ENCODE data around the gene NDUFS8.

NDUFS8 gene

DNA sequence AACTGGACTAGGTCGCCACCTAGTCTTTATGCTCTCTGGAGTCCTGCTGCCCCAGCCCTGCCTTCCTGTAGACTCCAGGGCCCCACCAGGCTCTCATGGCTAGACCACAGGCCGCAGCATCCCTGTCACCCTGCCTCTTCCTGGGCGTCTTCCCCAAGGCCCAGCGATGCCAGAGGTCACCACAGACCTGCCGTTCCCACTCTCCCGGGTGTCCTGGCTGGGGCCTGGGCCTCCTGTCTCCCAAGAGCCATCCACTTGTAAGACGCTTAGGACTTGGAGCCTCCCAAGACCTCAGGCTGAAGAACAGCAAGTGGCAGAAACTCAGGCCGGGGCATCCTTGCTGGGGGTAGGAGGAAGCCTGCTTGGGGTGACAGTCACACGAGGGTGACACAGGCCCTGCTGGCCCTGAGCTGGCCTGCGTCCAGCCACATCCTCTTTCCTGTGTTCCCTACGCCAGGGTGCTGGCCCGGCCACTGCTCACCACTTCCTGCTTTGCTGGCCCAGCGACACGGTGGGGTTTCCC, 6.3 kb downstream of the NDUFS8 start:
- DNase-seq (ENCODE audit: low read depth) = no peak

DNA sequence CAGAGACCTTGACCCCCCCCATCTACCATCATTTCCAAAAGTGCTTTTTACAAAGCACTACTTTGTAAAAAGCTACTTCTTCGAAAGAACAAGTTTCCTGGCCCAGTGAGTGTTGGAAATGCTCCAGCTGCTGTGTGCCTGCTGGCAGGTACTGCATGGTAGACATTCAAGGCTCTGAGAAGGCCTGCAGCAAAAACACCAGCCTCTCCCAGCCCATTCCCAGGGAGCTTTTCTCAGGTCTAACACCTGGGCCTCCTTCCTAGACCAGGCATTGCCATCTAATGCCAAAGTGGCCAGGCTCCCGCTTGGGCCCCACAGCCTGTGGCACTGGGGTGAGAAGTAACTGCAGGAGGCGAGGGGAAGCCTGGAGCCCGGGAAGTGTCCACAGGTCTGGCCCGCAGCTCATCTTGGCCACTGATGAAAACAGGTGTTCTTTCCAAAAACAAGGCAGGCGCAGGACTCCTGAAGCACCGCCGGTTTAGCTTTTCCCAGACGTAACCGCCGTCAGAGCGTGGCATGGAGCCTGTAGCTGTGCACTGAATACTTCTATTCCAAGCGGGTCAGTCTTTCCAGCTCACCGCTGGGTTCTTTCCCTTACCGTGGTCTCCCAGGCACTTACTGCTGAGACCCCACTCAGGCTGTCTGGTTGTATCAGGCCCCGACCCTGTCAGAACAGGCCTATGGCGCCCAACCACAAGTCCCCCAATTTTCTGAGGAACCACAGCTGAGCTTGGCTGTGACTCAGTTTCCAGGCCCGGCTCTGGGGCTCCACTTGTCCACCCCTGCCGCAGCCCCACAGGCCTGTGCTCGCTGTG, 7.1 kb downstream of the NDUFS8 start:
- no peak for DNase-seq (ENCODE audit: low read depth)

DNA sequence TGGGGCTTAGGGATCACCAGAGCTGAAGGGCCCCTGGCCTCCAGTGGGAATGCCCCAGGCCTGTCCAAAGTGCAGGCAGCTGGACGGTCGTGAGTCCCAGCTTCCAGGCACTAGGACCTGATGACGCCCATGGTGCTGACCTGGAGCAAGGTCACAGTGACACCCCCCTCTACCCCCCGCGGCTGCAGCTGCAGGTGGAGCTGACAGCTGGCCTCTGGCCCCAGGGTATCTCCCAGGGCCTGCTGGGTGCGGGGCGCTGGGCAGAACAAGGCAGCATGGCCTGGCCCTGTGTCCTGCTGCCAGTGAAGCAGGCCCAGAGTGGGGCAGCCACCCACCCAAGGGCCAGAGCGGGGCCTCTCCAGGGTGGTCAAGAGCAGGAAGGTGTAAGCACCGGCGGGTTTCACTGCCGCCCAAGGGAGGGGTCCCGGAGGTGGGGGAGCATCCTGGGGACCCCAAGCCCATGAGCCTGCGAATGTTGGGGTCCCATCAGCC, 7.8 kb downstream of the NDUFS8 start:
- no peak for DNase-seq (ENCODE audit: low read depth)

DNA sequence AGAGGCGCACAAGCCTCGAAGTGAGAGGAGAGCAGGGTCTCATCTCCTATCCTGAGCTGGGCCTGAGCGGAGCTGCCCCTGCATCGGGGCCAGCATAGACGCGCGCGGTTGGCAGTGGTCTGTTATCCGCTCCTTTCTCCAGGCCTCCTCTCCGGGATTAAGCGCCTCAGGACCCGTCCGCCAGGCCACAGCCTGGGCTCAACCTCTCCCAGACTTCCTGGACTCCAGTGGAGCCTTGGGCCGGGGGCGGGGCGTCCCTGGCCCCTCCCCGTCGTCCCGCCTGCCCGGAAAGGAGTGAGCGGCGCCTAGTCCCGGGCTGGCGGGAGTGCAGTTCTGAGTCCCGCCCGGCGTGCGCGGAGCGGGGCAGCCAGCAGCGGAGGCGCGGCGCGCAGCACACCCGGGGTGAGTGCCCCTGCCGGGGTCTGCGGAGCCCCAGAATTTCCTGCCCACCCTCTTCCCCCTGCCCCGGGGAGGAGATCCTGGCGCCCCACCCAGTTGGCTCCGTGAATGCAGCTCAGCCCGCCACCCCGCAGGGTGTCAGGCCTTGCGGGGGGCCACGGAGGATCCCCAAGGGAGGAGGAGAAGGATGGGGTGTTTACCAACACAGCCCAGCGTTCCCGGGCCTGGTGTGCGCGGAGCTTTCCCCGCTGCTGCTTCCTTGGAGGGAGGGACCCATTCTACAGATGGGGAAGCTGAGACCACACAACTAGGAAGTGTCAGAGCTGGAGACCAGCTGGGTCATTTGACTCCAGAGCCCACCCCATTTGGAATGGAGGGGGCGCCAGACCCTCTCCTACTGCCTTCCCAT, 8.4 kb downstream of the NDUFS8 start, which contains the start of gene TCIRG1:
Gene TCIRG1 (plus strand): TSS at position 308 of the 808 bp plus-strand sequence. CDS start 2,247 bp downstream, outside the sequence.
- DNase-seq (ENCODE audit: low read depth) = peak; percentile 83

DNA sequence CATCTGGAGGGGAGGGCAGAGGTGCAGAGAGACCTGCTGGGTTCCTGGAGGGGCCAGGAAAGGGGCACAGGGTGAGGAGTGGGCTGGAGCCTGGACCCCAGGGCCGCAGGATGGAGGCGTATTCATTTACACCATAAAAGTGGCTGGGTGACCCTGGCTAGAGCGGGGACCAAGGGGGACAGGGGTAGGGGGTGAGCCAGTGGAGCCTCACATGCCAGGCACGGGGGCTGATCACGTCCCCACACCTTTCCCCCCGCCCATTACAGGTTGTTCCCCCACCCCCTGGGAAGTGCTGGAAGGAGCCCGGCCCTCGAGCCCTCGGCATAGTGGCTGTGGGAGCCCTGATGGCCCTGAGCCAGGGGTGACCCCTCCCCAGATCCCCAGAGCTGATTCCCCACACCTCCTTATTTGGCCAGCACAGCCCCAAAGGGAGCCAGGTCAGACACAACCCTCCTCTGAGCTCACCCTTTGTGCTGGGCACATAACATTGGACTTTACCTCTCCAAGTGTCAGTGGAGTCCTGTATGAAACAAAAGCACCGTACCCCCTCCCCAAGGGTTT, 9.1 kb downstream of the NDUFS8 start:
- no peak for DNase-seq (ENCODE audit: low read depth)

DNA sequence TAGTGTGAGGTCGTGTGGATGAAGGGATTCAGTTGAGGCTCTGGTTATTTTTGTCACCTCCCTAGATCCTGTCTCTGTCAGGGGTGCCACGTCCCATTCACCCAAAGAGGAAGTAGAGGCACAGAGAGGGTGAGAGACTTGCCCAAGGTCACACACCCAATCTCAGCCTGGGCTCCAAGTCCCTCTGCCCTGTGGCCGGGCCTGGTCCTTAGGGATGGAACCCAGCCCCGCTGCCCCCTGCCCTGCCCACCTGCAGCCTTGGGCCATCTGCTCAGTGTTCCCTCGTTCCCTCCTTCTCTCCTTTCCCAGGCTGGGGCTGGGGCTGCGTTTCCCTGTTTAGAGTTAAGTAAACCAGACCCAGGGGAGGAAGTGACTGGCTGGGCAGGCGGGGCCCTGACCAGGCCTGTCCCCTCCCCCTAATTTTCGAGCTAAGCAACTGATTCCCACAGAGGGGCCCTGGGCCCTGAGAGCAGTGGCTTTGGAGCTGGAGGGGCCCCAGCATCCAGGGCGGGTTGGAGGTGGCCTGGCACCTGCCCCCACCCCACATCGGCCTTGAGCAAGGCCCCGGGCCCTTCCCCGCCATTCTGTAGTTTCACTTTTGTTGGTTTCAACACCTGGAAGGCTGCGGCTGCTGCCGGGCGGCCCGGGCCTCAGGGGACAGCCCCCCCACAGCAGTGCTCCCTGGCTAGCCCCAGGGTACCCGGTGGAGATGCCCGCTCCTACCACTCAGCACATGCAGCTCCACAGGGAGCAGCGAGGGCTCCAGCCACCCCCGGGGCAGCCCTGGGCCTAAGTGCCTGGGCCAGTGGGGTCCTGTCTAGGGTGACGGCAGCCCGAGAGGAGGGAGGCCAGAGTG, 9.8 kb downstream of the NDUFS8 start:
- DNase-seq (ENCODE audit: low read depth) = peak; percentile 73

DNA sequence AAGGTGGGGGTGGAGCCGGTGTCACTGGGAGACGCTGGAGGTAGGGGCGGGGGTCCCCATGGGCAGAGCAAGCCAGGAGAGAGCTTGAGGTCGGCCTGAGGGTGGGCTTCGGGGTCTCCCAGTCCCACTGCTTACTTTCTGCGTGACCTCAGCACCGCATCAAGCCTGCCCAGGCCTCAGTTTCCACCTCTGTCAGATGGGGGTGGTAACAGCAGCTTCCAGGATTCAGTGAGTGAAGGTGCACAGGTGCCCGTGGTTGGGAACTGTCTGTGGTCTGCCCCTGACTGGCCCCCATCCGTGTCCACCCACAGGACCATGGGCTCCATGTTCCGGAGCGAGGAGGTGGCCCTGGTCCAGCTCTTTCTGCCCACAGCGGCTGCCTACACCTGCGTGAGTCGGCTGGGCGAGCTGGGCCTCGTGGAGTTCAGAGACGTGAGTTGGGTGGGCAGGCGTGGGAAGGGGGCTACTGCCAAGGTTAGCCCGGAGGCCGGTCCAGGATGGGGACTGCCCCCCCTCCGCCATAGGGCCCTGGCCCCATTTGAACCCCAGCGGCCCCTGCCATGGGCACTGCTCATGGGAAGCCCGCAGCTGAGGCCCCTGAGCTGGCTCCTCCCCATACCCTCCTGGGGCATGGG, 10.6 kb downstream of the NDUFS8 start:
- no peak for DNase-seq (ENCODE audit: low read depth)

DNA sequence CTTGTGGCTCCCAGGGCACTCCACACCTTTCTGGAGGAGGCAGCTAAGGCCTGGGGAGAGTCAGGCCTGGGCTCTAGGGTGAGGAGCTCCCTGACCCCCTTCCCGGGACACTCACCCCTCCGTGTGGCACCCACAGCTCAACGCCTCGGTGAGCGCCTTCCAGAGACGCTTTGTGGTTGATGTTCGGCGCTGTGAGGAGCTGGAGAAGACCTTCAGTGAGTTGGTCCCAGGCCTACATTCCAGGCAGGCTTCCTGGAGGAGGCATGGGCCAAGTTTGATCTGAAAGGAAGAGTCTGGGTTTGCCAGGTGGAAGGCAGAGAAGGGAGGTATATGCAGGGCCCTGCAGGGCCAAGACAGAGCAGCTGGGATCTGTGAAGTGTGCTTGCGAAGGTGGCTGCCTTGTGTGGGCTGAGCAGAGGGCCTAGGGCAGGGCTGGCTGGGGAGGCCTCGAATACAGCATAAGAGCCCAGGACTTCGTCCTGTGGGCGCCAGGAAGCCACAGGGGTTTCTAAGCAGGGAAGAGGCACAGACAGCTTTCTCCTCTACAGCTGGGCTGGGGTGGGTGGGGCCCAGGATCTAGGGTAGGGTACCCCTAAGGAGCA, 11.2 kb downstream of the NDUFS8 start:
- DNase-seq (ENCODE audit: low read depth) = no peak

DNA sequence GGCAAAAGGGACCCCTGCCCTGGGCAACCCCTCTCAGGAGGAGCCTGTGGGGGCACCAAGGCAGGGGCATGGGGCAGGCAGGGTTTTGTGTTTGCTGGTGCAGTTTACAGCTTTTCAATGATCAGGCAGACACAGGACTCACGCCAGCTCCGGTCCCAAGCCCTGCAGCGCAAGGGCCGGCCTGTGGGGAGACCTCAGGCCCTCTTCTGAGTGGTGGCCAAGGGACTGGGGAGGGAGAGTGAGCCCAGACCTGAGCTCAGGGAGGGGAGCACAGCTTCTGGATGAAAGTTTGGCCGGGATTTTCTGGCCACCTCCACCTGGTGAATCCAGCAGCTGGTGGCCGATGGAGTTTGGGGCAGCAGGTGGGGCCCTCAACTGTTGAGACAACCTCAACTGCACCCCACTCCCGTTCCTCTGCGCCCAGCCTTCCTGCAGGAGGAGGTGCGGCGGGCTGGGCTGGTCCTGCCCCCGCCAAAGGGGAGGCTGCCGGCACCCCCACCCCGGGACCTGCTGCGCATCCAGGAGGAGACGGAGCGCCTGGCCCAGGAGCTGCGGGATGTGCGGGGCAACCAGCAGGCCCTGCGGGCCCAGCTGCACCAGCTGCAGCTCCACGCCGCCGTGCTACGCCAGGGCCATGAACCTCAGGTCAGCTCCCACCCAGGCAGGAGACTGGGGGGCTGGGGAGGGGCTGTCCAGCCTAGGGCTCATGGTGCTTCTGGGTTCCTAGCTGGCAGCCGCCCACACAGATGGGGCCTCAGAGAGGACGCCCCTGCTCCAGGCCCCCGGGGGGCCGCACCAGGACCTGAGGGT, 11.9 kb downstream of the NDUFS8 start:
- no peak for DNase-seq (ENCODE audit: low read depth)

DNA sequence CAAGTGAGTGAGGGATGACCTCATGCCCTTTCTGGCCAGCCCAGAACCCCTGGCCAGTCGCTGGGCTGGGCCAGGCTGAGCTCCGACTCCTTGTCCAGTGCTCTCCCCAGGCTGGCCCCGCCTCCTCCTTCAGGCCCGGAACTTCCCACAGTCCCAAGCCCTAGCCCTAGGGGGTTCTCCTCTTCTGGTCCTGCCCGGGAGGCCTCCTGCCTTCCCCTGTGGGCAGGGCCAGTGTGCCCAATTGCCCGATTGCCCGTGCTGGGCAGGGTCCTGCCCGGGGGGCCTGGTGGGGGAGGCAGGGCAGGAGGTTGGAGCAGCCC, 12.5 kb downstream of the NDUFS8 start:
- DNase-seq (ENCODE audit: low read depth) = no peak

DNA sequence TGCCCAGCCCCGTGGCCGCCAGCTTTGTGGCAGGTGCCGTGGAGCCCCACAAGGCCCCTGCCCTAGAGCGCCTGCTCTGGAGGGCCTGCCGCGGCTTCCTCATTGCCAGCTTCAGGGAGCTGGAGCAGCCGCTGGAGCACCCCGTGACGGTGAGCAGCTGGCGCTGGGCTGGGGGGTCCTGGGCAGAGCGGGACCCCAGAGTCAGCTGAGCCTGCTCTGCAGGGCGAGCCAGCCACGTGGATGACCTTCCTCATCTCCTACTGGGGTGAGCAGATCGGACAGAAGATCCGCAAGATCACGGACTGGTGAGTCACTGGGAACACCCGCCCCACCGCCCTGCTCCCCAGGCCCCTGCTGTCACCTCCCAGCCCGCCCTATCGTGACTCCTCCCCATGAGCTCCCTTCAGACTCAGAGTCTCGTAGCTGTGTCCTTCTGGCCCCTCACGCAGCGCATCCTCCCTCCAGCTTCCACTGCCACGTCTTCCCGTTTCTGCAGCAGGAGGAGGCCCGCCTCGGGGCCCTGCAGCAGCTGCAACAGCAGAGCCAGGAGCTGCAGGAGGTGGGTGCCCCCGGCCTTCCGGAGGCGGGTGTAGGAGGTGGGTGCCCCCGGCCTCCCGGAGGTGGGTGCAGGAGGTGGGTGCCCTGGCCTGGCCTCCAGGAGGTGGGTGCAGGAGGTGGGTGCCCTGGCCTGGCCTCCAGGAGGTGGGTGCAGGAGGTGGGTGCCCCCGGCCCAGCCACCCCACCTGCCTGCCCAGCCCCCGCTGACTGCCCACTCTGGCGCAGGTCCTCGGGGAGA, 13.1 kb downstream of the NDUFS8 start:
- DNase-seq (ENCODE audit: low read depth) = peak; percentile 64

DNA sequence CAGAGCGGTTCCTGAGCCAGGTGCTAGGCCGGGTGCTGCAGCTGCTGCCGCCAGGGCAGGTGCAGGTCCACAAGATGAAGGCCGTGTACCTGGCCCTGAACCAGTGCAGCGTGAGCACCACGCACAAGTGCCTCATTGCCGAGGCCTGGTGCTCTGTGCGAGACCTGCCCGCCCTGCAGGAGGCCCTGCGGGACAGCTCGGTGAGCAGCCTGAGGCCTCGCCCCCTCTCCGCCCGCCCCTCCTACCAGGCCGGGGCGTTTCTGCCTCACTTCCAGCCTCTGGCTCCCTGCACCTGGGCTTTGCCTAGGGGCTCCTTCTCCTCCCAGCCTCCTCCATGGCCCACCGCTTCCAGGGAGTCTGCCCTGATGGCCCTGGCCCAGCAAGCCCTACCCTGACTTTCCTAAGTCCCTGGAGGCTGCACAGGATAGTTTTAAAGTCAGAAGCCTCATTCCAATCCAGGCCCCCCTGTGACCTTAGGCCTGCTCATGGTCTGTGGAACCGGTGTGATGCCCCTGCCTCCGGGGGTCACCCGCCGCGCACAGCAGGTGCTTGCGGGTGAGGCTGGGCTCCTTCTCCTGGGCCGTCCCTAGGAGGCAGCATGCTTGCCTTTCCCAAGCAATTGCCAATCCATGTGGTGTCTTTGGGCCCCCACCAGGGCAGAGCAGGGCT, 13.8 kb downstream of the NDUFS8 start:
- no peak for DNase-seq (ENCODE audit: low read depth)

DNA sequence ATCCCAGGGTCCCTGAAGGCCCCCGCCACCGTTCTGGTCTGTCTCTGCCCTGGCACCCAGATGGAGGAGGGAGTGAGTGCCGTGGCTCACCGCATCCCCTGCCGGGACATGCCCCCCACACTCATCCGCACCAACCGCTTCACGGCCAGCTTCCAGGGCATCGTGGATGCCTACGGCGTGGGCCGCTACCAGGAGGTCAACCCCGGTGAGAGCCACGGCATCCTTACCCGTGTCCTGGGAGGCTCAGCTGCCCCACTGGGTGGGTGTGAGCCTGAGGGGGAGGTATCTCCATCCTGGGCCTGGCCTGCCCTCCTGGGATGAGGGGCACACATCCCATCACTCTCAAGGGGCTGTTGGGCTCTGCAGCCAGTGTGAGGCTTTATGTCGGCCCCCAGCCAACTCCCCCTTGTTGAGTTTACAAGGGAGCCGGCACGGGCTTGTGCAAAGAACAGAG, 14.4 kb downstream of the NDUFS8 start:
- no peak for DNase-seq (ENCODE audit: low read depth)

DNA sequence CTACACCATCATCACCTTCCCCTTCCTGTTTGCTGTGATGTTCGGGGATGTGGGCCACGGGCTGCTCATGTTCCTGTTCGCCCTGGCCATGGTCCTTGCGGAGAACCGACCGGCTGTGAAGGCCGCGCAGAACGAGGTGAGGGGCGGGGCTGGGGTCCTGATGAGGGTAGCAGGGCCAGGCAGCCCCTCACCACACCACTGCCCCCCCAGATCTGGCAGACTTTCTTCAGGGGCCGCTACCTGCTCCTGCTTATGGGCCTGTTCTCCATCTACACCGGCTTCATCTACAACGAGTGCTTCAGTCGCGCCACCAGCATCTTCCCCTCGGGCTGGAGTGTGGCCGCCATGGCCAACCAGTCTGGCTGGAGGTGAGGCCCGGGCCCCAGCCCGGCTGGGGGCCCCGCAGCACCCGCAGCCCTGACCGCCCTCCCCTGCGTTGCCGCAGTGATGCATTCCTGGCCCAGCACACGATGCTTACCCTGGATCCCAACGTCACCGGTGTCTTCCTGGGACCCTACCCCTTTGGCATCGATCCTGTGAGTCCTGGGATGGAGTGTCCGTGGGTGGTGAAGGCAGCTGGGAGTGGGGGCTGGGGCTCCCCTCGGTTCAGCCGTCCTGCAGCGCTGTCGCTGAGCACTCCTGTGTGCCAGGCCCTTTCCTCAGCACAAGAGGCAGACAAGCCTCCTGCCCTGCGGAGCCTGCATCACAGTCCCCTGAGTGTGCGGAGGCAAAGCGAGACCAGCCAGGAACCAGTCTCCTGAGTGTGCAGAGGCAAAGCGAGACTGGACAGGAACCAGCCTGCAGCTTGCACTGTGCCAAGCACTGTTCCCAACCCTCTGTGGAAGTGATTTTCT, 17.2 kb downstream of the NDUFS8 start:
- DNase-seq (ENCODE audit: low read depth) = no peak

DNA sequence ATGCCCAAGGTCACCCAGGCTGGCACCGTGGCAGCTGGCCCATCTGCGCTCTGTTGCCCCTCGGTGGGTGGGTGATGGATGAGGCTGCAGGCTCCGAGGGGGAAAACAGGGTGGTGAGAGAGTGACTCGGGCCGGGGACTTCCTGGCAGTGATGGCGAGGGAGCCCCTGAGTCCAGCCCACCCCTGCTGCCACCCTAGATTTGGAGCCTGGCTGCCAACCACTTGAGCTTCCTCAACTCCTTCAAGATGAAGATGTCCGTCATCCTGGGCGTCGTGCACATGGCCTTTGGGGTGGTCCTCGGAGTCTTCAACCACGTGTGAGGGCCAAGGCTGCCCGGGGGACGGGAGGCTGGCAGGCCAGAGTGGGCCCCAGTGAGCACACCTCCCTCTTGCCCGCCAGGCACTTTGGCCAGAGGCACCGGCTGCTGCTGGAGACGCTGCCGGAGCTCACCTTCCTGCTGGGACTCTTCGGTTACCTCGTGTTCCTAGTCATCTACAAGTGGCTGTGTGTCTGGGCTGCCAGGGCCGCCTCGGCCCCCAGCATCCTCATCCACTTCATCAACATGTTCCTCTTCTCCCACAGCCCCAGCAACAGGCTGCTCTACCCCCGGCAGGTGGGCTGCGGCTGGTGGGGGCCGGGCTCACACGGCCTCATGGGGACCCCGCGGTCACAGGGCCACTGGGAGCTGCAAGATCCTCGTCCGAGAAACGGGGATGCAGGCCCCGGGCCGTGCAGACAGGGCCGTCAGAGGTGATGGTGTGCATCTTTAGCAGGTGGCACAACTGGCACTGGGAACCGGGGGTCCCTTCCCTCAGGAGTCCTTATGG, 18.4 kb downstream of the NDUFS8 start:
- no peak for DNase-seq (ENCODE audit: low read depth)
